ENCODE data around the gene AKT1S1. TPM values are rescaled to one million over a fixed set of nuclear protein-coding genes. Genes with fewer than 3 reads are reported as not detected.

AKT1S1 gene
- total and polyA plus RNA-seq, 2 experiments from 2014 or later: 15.6 to 74.5 TPM

- 96% methylated on average over 11 of the region's 11 CpGs for WGBS (ENCODE audit: low lambda C conversion rate, missing lambda C conversion rate)
- Histone ChIP-seq H2AFZ (no peak overlapping the region), H3K4me1 (ENCODE audit: insufficient read depth) (peaks cover 16% of the 10 kb centered on the region), H3K27me3 (no peaks in the 10 kb centered on the region), H3K9me2 (replicated peaks; ENCODE audit: insufficient read depth) (no peaks in the 10 kb centered on the region), H4K20me1 (ENCODE audit: insufficient read depth, poor library complexity, severe bottlenecking) (no peaks in the 10 kb centered on the region), H3K9me3 (ENCODE audit: low read depth) (no peaks in the 10 kb centered on the region), H3K27ac (no peak overlapping the region), H3K36me3 (replicated peaks; ENCODE audit: insufficient read depth, low read depth) (no peaks in the 10 kb centered on the region), H3K4me3 (no peak overlapping the region), H3K79me2 (peaks cover 47% of the 10 kb centered on the region), H3K4me2 (peak overlapping the region; percentile 90)
- no peak for DNase-seq (ENCODE audit: low spot score)
- TF ChIP-seq, protein P1, sequence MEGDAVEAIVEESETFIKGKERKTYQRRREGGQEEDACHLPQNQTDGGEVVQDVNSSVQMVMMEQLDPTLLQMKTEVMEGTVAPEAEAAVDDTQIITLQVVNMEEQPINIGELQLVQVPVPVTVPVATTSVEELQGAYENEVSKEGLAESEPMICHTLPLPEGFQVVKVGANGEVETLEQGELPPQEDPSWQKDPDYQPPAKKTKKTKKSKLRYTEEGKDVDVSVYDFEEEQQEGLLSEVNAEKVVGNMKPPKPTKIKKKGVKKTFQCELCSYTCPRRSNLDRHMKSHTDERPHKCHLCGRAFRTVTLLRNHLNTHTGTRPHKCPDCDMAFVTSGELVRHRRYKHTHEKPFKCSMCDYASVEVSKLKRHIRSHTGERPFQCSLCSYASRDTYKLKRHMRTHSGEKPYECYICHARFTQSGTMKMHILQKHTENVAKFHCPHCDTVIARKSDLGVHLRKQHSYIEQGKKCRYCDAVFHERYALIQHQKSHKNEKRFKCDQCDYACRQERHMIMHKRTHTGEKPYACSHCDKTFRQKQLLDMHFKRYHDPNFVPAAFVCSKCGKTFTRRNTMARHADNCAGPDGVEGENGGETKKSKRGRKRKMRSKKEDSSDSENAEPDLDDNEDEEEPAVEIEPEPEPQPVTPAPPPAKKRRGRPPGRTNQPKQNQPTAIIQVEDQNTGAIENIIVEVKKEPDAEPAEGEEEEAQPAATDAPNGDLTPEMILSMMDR (IDR thresholded peaks at IDR 0.05; ENCODE audit: poor library complexity): no peak
- no peak for TF ChIP-seq EZH2 (IDR thresholded peaks at IDR 0.05; ENCODE audit: borderline replicate concordance)
- TF ChIP-seq EZH2phosphoT487 (IDR thresholded peaks at IDR 0.05; ENCODE audit: low read depth, severe bottlenecking, unreplicated experiment): no peak
Observed at GRCh38 chr19:49874503-49875157, 2.5 kb downstream of the AKT1S1 start.

DNA sequence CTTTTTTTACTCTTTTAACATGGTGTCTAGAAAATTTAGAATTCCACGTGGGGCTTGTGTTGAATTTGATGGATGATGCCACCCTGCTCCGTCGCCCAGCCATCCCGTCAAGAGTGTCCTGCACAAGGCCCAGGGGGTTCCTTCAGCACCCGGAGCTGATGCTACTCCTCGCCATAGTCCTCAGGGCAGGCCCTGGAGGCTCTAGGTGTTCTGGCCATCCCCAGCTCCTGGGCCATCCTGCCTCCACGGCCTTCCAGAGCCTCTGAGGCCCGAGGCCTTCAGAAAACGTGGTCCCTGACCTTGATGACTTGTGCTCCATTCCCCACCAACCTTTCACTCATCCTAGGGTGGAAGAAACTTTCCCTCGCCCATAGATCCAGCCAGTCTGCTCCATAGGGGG, 3.3 kb downstream of the AKT1S1 start:
- no peaks in the 10 kb centered on the region for H3K9me3 ChIP-seq (ENCODE audit: low read depth)
- no peaks in the 10 kb centered on the region for H3K9me2 ChIP-seq (replicated peaks; ENCODE audit: insufficient read depth)
- no peaks in the 10 kb centered on the region for H3K36me3 ChIP-seq (replicated peaks; ENCODE audit: insufficient read depth, low read depth)
- H2AFZ ChIP-seq: no peak overlapping the region
- no peaks in the 10 kb centered on the region for H3K27me3 ChIP-seq
- H3K79me2 ChIP-seq: peaks cover 39% of the 10 kb centered on the region
- H4K20me1 ChIP-seq (ENCODE audit: insufficient read depth, poor library complexity, severe bottlenecking): no peaks in the 10 kb centered on the region
- H3K4me2 ChIP-seq: no peak overlapping the region
- H3K27ac ChIP-seq: no peak overlapping the region
- 96% methylated on average over 10 of the region's 10 CpGs for WGBS (ENCODE audit: low lambda C conversion rate, missing lambda C conversion rate)
- no peak overlapping the region for H3K4me3 ChIP-seq
- TF ChIP-seq, protein P1 (IDR thresholded peaks at IDR 0.05; ENCODE audit: poor library complexity): no peak
- TF ChIP-seq EZH2 (IDR thresholded peaks at IDR 0.05; ENCODE audit: borderline replicate concordance) (no peak), EZH2phosphoT487 (IDR thresholded peaks at IDR 0.05; ENCODE audit: low read depth, severe bottlenecking, unreplicated experiment) (no peak)
- no peak for DNase-seq (ENCODE audit: low spot score)
- H3K4me1 ChIP-seq (ENCODE audit: insufficient read depth): peaks cover 13% of the 10 kb centered on the region

GRCh38 chr19:49873129-49873521, 4.0 kb downstream of the AKT1S1 start:
- TF ChIP-seq, protein P1 (IDR thresholded peaks at IDR 0.05; ENCODE audit: poor library complexity): no peak
- TF ChIP-seq EZH2 (IDR thresholded peaks at IDR 0.05; ENCODE audit: borderline replicate concordance) (no peak), EZH2phosphoT487 (IDR thresholded peaks at IDR 0.05; ENCODE audit: low read depth, severe bottlenecking, unreplicated experiment) (no peak)
- H3K4me3 ChIP-seq: no peak overlapping the region
- 99% methylated on average over 17 of the region's 29 CpGs for WGBS (ENCODE audit: low lambda C conversion rate, missing lambda C conversion rate)
- H3K27ac ChIP-seq: no peak overlapping the region
- H4K20me1 ChIP-seq (ENCODE audit: insufficient read depth, poor library complexity, severe bottlenecking): no peaks in the 10 kb centered on the region
- no peak overlapping the region for H3K4me2 ChIP-seq
- peaks cover 34% of the 10 kb centered on the region for H3K79me2 ChIP-seq
- DNase-seq (ENCODE audit: low spot score): no peak
- peaks cover 15% of the 10 kb centered on the region for H3K4me1 ChIP-seq (ENCODE audit: insufficient read depth)
- H3K9me2 ChIP-seq (replicated peaks; ENCODE audit: insufficient read depth): no peaks in the 10 kb centered on the region
- H3K9me3 ChIP-seq (ENCODE audit: low read depth): no peaks in the 10 kb centered on the region
- no peaks in the 10 kb centered on the region for H3K27me3 ChIP-seq
- no peak overlapping the region for H2AFZ ChIP-seq
- H3K36me3 ChIP-seq (replicated peaks; ENCODE audit: insufficient read depth, low read depth): no peaks in the 10 kb centered on the region
